Measurements from ENCODE around the gene PAX3. TPM values are rescaled to one million over a fixed set of nuclear protein-coding genes. Genes with fewer than 3 reads are reported as not detected.

Gene PAX3
- total RNA-seq, 1 experiment from 2014 or later, result 18.3 TPM

- peak; percentile 56 for DNase-seq (ENCODE audit: low read depth, low spot score)
- in situ Hi-C loops (cut with HindIII; ENCODE audit: low pct_unique_long_range_greater_than_20kb, low sequenced_read_pairs), result no loop called here
These were observed 9.3 kb downstream of the PAX3 start for GRCh38 chr2:222289278-222290160.

GRCh38 chr2:222288590-222289277 lies 10.1 kb downstream of the PAX3 start:
- in situ Hi-C loops (cut with HindIII; ENCODE audit: low pct_unique_long_range_greater_than_20kb, low sequenced_read_pairs), result no loop called here
- DNase-seq (ENCODE audit: low read depth, low spot score), result no peak

GRCh38 chr2:222287862-222288479 lies 10.8 kb downstream of the PAX3 start:
- no peak for DNase-seq (ENCODE audit: low read depth, low spot score)
- in situ Hi-C loops (cut with HindIII; ENCODE audit: low pct_unique_long_range_greater_than_20kb, low sequenced_read_pairs), result no loop called here

GRCh38 chr2:222284466-222284865 lies 14.3 kb downstream of the PAX3 start:
- in situ Hi-C loops (cut with HindIII; ENCODE audit: low pct_unique_long_range_greater_than_20kb, low sequenced_read_pairs), result no loop called here
- no peak for DNase-seq (ENCODE audit: low read depth, low spot score)

GRCh38 chr2:222283634-222284033 lies 15.2 kb downstream of the PAX3 start:
- in situ Hi-C loops (cut with HindIII; ENCODE audit: low pct_unique_long_range_greater_than_20kb, low sequenced_read_pairs), result no loop called here
- DNase-seq (ENCODE audit: low read depth, low spot score), result no peak

- in situ Hi-C loops (cut with HindIII; ENCODE audit: low pct_unique_long_range_greater_than_20kb, low sequenced_read_pairs), result no loop called here
- no peak for DNase-seq (ENCODE audit: low read depth, low spot score)
These were observed 17.3 kb downstream of the PAX3 start for GRCh38 chr2:222281506-222281905.

GRCh38 chr2:222280795-222281194 lies 18.0 kb downstream of the PAX3 start:
- in situ Hi-C loops (cut with HindIII; ENCODE audit: low pct_unique_long_range_greater_than_20kb, low sequenced_read_pairs), result no loop called here
- DNase-seq (ENCODE audit: low read depth, low spot score), result no peak

- in situ Hi-C loops (cut with HindIII; ENCODE audit: low pct_unique_long_range_greater_than_20kb, low sequenced_read_pairs), result no loop called here
- DNase-seq (ENCODE audit: low read depth, low spot score), result no peak
These were observed 26.3 kb downstream of the PAX3 start for GRCh38 chr2:222272446-222273015.

GRCh38 chr2:222271854-222272253 lies 26.9 kb downstream of the PAX3 start:
- in situ Hi-C loops (cut with HindIII; ENCODE audit: low pct_unique_long_range_greater_than_20kb, low sequenced_read_pairs), result no loop called here
- peak; percentile 62 for DNase-seq (ENCODE audit: low read depth, low spot score)

- in situ Hi-C loops (cut with HindIII; ENCODE audit: low pct_unique_long_range_greater_than_20kb, low sequenced_read_pairs), result no loop called here
- no peak for DNase-seq (ENCODE audit: low read depth, low spot score)
These were observed 28.4 kb downstream of the PAX3 start for GRCh38 chr2:222270396-222270795.

GRCh38 chr2:222269132-222269531 lies 29.7 kb downstream of the PAX3 start:
- no peak for DNase-seq (ENCODE audit: low read depth, low spot score)
- in situ Hi-C loops (cut with HindIII; ENCODE audit: low pct_unique_long_range_greater_than_20kb, low sequenced_read_pairs), result no loop called here

- in situ Hi-C loops (cut with HindIII; ENCODE audit: low pct_unique_long_range_greater_than_20kb, low sequenced_read_pairs), result no loop called here
- DNase-seq (ENCODE audit: low read depth, low spot score), result no peak
These were observed 30.3 kb downstream of the PAX3 start for GRCh38 chr2:222268311-222268990.

- in situ Hi-C loops (cut with HindIII; ENCODE audit: low pct_unique_long_range_greater_than_20kb, low sequenced_read_pairs), result no loop called here
- no peak for DNase-seq (ENCODE audit: low read depth, low spot score)
These were observed 33.9 kb downstream of the PAX3 start for GRCh38 chr2:222264791-222265320.

GRCh38 chr2:222261504-222261903 lies 37.3 kb downstream of the PAX3 start:
- in situ Hi-C loops (cut with HindIII; ENCODE audit: low pct_unique_long_range_greater_than_20kb, low sequenced_read_pairs), result no loop called here
- DNase-seq (ENCODE audit: low read depth, low spot score), result no peak

- in situ Hi-C loops (cut with HindIII; ENCODE audit: low pct_unique_long_range_greater_than_20kb, low sequenced_read_pairs), result no loop called here
- peak; percentile 44 for DNase-seq (ENCODE audit: low read depth, low spot score)
These were observed 41.2 kb downstream of the PAX3 start for GRCh38 chr2:222257645-222258044.

- in situ Hi-C loops (cut with HindIII; ENCODE audit: low pct_unique_long_range_greater_than_20kb, low sequenced_read_pairs), result no loop called here
- DNase-seq (ENCODE audit: low read depth, low spot score), result no peak
These were observed 42.5 kb downstream of the PAX3 start for GRCh38 chr2:222256250-222256649.

- in situ Hi-C loops (cut with HindIII; ENCODE audit: low pct_unique_long_range_greater_than_20kb, low sequenced_read_pairs), result no loop called here
- peak; percentile 16 for DNase-seq (ENCODE audit: low read depth, low spot score)
These were observed 43.7 kb downstream of the PAX3 start for GRCh38 chr2:222255090-222255489.

Measured in SK-MEL-5 (cell line).